Keratinocyte (primary cell): ENCODE data around the gene TMEM242. TPM values are rescaled to one million over a fixed set of nuclear protein-coding genes. Genes with fewer than 3 reads are reported as not detected.

Experiments used
- DNase-seq: peaks from one replicate; pipeline ENCODE4 v3.0.0-alpha.2; 2011; ENCODE audit warnings: low read depth, missing footprints, low spot score
- FAIRE-seq: peaks from 2 replicates; lab custom pipeline; 2011; peaks lifted over from hg19 to GRCh38; lab: Jason Lieb, UNC
- H2AFZ ChIP-seq: 2 replicates; pipeline ENCODE4 v1.6.0; 2012; ENCODE audit warnings: low read length, control low read depth, inconsistent platforms; ENCODE audit not compliant: control insufficient read depth
- H3K27ac ChIP-seq: 2 replicates; pipeline ENCODE4 v1.5.1; 2011; ENCODE audit warnings: low read length; ENCODE audit not compliant: control insufficient read depth, insufficient read depth
- H3K27me3 ChIP-seq: 3 replicates; pipeline ENCODE4 v1.6.0; 2011; ENCODE audit warnings: low read length; ENCODE audit not compliant: control insufficient read depth, insufficient read depth; ENCODE audit errors: extremely low read depth
- H3K36me3 ChIP-seq, 2 experiments: 2 replicates in 1 of 2; 3 replicates in 1 of 2; pipeline ENCODE4 v1.5.1; 2011; ENCODE audit warnings: low read length in 2 of 2, mild to moderate bottlenecking in 1 of 2; ENCODE audit not compliant: control insufficient read depth in 2 of 2, insufficient read depth in 2 of 2; ENCODE audit errors: extremely low read depth in 1 of 2
- H3K4me1 ChIP-seq: 3 replicates; pipeline ENCODE4 v1.5.1; 2011; ENCODE audit warnings: low read length; ENCODE audit not compliant: control insufficient read depth, insufficient read depth; ENCODE audit errors: extremely low read depth
- H3K4me2 ChIP-seq: 3 replicates; pipeline ENCODE4 v1.6.0; 2011; ENCODE audit warnings: low read depth, low read length; ENCODE audit not compliant: control insufficient read depth, insufficient read depth; ENCODE audit errors: extremely low read depth
- H3K4me3 ChIP-seq, 3 experiments: fragments of 200-600 bp in 1 of 3; sonication (generic) in 1 of 3; 2 replicates in 2 of 3; 3 replicates in 1 of 3; pipeline ENCODE4 v1.5.1; 2011 to 2016; ENCODE audit warnings: low read length in 3 of 3, mild to moderate bottlenecking in 3 of 3, control low read depth in 2 of 3, inconsistent platforms in 1 of 3, low read depth in 1 of 3, mixed read lengths in 1 of 3, mixed run types in 1 of 3, moderate library complexity in 1 of 3; ENCODE audit not compliant: control insufficient read depth in 2 of 3, insufficient read depth in 2 of 3; ENCODE audit errors: extremely low read depth in 1 of 3
- H3K79me2 ChIP-seq: 2 replicates; pipeline ENCODE4 v1.6.0; 2012; ENCODE audit warnings: low read length; ENCODE audit not compliant: control insufficient read depth, insufficient read depth
- H3K9ac ChIP-seq: 3 replicates; pipeline ENCODE4 v1.6.0; 2011; ENCODE audit warnings: low read length; ENCODE audit not compliant: control insufficient read depth, insufficient read depth; ENCODE audit errors: extremely low read depth
- H3K9me1 ChIP-seq: 3 replicates; pipeline ENCODE4 v1.6.0; 2011; ENCODE audit warnings: low read length; ENCODE audit not compliant: control insufficient read depth, insufficient read depth; ENCODE audit errors: extremely low read depth
- H3K9me3 ChIP-seq: 2 replicates; pipeline ENCODE4 v1.5.1; 2012; ENCODE audit warnings: low read depth, low read length; ENCODE audit not compliant: control insufficient read depth
- H4K20me1 ChIP-seq: 3 replicates; pipeline ENCODE4 v1.6.0; 2011; ENCODE audit warnings: low read length; ENCODE audit not compliant: control insufficient read depth, insufficient read depth; ENCODE audit errors: extremely low read depth
- EZH2 ChIP-seq: IDR thresholded peaks from one replicate; pipeline ENCODE4 v1.6.1; 2012; ENCODE audit warnings: inconsistent platforms, mild to moderate bottlenecking, low read length, moderate library complexity
- dilution Hi-C: fragments of 300-500 bp; cut with MboI; formaldehyde crosslinking; loops from one replicate; pipeline ENCODE4 v1.7.0; 2020; ENCODE audit warnings: low sequenced_read_pairs; ENCODE audit not compliant: extremely low pct_ligation_motif_present
- polyA plus RNA-seq, 5 experiments: library from polyadenylated mRNA; depleted of rRNA in 3 of 5; stranded (reverse) in 3 of 5; stranded (forward) in 1 of 5; unstranded in 1 of 5; fragments of >200 nt; gene quantifications; 1 replicate in 1 of 5; 2 replicates in 3 of 5; 3 replicates in 1 of 5; pipeline versions ENCODE4 v1.2.1 to v1.2.3, GENCODE V29; 2011 to 2012; ENCODE audit warnings: missing spikeins in 2 of 5, low read depth in 1 of 5, low replicate concordance in 1 of 5
- TF ChIP-seq, protein P1 (sequence below), 3 experiments: IDR thresholded peaks in 1 of 3; conservative IDR thresholded peaks in 1 of 3; optimal IDR thresholded peaks in 1 of 3; 2 replicates in 2 of 3; 3 replicates in 1 of 3; pipeline versions ENCODE3 to v1.5.1; 2011; ENCODE audit warnings: low read length in 3 of 3, mild to moderate bottlenecking in 3 of 3, moderate library complexity in 2 of 3, control low read depth in 1 of 3, inconsistent platforms in 1 of 3; ENCODE audit not compliant: insufficient read depth in 2 of 3; ENCODE audit errors: extremely low read depth in 1 of 3

Gene TMEM242
- polyA plus RNA-seq, 1 donor (not counting 4 experiments of a cell fraction or from before 2014, with no cell fraction given): 11.0 TPM

DNA sequence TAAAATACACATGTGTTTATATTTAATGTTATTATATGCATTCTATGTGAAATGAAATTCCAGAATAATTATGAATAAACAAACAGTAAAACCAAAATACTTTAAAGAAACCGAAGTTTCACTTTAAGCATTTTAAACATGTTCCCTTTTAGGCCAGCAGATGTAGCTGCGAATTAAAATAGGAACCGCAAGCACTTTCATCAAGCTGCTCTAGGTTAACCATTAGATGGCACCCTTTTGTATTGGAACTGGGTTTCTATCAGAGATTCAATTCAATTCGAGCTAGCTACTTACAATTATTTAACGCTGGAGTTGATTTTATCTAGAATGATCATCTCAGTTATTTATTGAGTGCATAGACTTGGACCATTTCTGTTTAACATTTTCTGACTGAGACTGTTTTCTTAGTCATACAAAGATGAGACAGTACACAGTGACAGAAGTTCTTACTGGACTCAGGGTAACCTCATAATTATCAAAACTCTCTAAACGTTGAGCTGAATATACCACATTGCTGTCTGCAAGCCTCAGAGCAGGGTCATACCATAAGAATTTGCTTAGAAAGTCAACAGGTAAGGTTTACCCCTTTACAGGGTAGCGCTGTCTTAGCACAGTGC is 8.5 kb downstream of the TMEM242 start:
- no peaks in the 10 kb centered on the region for H3K9me3 ChIP-seq
- H3K4me2 ChIP-seq: no peak overlapping the region
- FAIRE-seq: no peak
- TF ChIP-seq EZH2: no peak
- TF ChIP-seq, protein P1, sequence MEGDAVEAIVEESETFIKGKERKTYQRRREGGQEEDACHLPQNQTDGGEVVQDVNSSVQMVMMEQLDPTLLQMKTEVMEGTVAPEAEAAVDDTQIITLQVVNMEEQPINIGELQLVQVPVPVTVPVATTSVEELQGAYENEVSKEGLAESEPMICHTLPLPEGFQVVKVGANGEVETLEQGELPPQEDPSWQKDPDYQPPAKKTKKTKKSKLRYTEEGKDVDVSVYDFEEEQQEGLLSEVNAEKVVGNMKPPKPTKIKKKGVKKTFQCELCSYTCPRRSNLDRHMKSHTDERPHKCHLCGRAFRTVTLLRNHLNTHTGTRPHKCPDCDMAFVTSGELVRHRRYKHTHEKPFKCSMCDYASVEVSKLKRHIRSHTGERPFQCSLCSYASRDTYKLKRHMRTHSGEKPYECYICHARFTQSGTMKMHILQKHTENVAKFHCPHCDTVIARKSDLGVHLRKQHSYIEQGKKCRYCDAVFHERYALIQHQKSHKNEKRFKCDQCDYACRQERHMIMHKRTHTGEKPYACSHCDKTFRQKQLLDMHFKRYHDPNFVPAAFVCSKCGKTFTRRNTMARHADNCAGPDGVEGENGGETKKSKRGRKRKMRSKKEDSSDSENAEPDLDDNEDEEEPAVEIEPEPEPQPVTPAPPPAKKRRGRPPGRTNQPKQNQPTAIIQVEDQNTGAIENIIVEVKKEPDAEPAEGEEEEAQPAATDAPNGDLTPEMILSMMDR (optimal IDR thresholded peaks at IDR 0.05 in 1 of 3, IDR thresholded peaks at IDR 0.05 in 1 of 3, conservative IDR thresholded peaks at IDR 0.05 in 1 of 3; ENCODE audit: extremely low read depth in 1 of 3, insufficient read depth in 2 of 3, low read length in 3 of 3): peak; percentile 42 to 84 (median 65)
- no peaks in the 10 kb centered on the region for H3K9me1 ChIP-seq
- peaks cover 22% of the 10 kb centered on the region for H3K4me1 ChIP-seq
- peaks cover 3% of the 10 kb centered on the region for H3K79me2 ChIP-seq
- DNase-seq: no peak
- no peak overlapping the region for H2AFZ ChIP-seq
- peaks cover 26 to 32% of the 10 kb centered on the region in 2 experiments for H3K36me3 ChIP-seq
- H3K9ac ChIP-seq: no peak overlapping the region
- no peaks in the 10 kb centered on the region for H3K27me3 ChIP-seq
- dilution Hi-C loops: no loop called here
- H3K27ac ChIP-seq: no peak overlapping the region
- H3K4me3 ChIP-seq: no peak overlapping the region
- H4K20me1 ChIP-seq: no peaks in the 10 kb centered on the region

DNA sequence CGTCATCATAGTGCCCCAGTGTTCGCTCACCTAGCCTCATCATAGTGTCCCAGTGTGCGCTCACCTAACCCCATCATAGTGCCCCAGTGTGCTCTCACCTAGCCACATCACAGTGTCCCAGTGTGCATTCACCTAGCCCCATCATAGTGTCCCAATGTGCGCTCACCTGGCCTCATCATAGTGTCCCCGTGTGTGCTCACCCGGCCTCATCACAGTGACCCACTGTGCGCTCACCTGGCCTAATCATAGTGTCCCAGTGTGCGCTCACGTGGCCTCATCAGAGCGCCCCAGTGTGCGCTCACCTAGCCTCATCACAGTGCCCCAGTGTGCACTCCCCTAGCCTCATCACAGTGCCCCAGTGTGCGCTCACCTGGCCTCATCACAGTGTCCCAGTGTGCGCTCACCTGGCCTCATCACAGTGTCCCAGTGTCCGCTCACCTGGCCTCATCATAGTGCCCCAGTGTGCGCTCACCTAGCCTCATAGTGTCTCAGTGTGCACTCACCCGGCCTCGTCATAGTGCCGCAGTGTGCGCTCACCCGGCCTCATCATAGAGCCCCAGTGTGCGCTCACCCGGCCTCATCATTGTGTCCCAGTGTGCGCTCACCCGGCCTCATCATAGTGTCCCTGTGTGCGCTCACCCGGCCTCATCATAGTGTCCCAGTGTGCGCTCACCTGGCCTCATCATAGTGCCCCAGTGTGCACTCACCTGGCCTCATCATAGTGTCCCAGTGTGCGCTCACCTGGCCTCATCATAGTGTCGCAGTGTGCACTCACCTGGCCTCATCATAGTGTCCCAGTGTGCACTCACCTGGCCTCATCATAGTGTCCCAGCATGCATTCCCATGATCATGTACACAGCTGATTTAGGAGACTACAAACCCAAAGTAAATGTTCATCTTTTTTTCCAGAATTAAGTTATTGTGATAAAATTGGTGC is 9.5 kb downstream of the TMEM242 start:
- peaks cover 3% of the 10 kb centered on the region for H3K79me2 ChIP-seq
- dilution Hi-C loops: no loop called here

More for the DNA sequence above, 9.5 kb downstream of the TMEM242 start:
- Histone ChIP-seq H3K9me3 (no peaks in the 10 kb centered on the region), H4K20me1 (no peaks in the 10 kb centered on the region), H3K9ac (no peak overlapping the region), H3K9me1 (no peaks in the 10 kb centered on the region), H3K4me1 (peaks cover 22% of the 10 kb centered on the region), H3K27me3 (no peaks in the 10 kb centered on the region), H2AFZ (no peak overlapping the region), H3K4me2 (no peak overlapping the region), H3K27ac (no peak overlapping the region), H3K4me3 (no peak overlapping the region), H3K36me3 (peaks cover 26 to 32% of the 10 kb centered on the region in 2 experiments)
- no peak for DNase-seq
- FAIRE-seq: no peak
- TF ChIP-seq, protein P1 (optimal IDR thresholded peaks at IDR 0.05 in 1 of 3, IDR thresholded peaks at IDR 0.05 in 1 of 3, conservative IDR thresholded peaks at IDR 0.05 in 1 of 3; ENCODE audit: extremely low read depth in 1 of 3, insufficient read depth in 2 of 3, low read length in 3 of 3): no peak
- no peak for TF ChIP-seq EZH2
